ENCODE results near the gene CCT6A. TPM values are rescaled to one million over a fixed set of nuclear protein-coding genes. Genes with fewer than 3 reads are reported as not detected.
A peak's percentile ranks its signal among the peaks of the same experiment; 100 is the strongest.
"Not testable (repeated sequence)": the region's sequence is repeated elsewhere in the genome, so short reads cannot be mapped to it uniquely, and the experiment has no call there.

The CCT6A gene
- total and polyA plus RNA-seq, 8 donors, result 33.6 to 89.0 (median 53.2) TPM

DNA sequence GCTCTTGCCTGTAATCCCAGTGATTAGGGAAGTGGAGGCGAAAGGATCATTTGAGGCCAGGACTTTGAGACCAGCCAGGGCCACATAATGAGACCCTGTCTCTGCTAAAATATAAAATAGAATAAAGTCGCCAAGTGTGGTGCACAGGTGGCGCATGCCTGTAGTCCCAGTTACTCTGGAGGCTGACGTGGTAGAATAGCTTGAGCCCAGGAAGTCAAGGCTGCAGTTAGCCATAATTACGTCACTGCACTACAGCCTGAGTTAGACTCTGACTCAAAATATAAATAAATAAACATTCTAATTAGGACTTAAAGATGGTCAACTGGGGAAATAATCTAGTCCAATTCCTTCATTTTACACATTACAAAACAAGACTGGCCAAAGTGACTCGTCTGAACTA, 53.9 kb downstream of the CCT6A start:
- peak overlapping the region; percentile 83 to 93 (median 88) for H3K27ac ChIP-seq
- intact Hi-C loops (cut with DNase I), result no loop called here
- peak overlapping the region; percentile 72 to 91 (median 74) for H3K4me3 ChIP-seq
- peak; percentile 58 to 82 (median 72) for ATAC-seq
- DNase-seq, result peak in 4 of 6 donors; percentile 12 to 48 (median 39)
- no peaks in the 10 kb centered on the region for H3K27me3 ChIP-seq
- TF ChIP-seq, protein P1, sequence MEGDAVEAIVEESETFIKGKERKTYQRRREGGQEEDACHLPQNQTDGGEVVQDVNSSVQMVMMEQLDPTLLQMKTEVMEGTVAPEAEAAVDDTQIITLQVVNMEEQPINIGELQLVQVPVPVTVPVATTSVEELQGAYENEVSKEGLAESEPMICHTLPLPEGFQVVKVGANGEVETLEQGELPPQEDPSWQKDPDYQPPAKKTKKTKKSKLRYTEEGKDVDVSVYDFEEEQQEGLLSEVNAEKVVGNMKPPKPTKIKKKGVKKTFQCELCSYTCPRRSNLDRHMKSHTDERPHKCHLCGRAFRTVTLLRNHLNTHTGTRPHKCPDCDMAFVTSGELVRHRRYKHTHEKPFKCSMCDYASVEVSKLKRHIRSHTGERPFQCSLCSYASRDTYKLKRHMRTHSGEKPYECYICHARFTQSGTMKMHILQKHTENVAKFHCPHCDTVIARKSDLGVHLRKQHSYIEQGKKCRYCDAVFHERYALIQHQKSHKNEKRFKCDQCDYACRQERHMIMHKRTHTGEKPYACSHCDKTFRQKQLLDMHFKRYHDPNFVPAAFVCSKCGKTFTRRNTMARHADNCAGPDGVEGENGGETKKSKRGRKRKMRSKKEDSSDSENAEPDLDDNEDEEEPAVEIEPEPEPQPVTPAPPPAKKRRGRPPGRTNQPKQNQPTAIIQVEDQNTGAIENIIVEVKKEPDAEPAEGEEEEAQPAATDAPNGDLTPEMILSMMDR (IDR thresholded peaks at IDR 0.05), result no peak
- H3K9me3 ChIP-seq, result no peaks in the 10 kb centered on the region
- H3K36me3 ChIP-seq, result peaks cover 0 to 38% (median 8%) of the 10 kb centered on the region in 3 donors
- peaks cover 0 to 9% (median 0%) of the 10 kb centered on the region in 3 donors for H3K4me1 ChIP-seq
- 6 to 8% methylated on average over 6 of the region's 6 CpGs for WGBS, 2 donors
- FAIRE-seq, result no peak

DNA sequence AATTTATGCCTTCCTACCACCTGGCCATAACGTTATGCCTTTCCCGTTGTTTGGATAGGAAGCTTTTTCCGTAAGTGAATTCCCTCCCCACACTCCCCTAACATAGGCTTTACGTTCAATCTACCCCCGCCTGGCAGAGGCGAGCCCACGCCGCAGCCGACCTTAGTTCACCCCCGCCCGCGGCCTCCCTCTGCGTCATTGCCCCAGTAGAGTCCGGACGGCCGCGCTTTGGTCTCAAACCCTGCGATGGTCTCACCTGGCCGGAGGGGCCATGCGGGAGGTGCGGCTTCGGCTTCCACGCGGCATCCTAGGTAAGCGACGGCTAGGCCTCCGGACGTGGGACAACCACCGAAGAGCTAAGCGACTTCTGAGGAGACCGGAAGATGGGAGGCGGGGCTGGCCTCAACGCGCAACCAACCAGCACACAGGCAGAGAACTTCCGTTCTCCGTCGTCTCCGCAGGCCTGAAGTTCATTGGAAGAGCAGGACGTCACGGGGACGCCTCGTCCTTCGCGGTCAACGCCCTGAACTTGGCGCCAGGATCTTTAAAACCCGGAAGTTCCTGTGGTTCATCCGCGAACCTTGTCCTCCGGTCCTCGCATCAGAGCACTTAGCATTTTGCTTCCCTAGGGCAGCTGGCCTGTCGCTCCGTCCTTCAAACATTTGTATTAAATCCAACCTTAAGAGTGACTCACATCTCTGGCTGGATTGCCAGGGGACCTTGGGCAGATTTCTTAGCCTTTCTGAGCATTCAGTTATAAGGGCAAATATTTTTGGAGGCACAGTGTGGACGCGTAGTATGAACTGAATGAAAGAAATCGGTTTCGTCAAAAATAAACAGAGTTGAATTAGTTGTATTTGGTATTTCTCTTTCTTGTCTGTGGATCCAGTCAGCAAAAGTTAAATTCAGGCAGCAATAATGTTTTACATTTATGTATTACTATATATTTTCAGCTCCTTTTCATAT, 54.8 kb downstream of the CCT6A start, which contains the start of gene CHCHD2:
CHCHD2 (minus strand) TSS at position 369 of the 966 bp plus-strand sequence; CDS start at position 306, 63 bp downstream.
- DNase-seq (peak; percentile 88 to 98 (median 96)), ATAC-seq (peak; percentile 98 to 100 (median 99)), FAIRE-seq (peak; percentile 72)
- Histone ChIP-seq H3K27me3 (no peaks in the 10 kb centered on the region), H3K4me1 (peaks cover 0 to 9% (median 0%) of the 10 kb centered on the region in 3 donors), H3K9me3 (no peaks in the 10 kb centered on the region), H3K36me3 (peaks cover 0 to 29% (median 5%) of the 10 kb centered on the region in 3 donors), H3K27ac (peak within 1 kb of the TSS; percentile 83 to 93 (median 88)), H3K4me3 (peak within 1 kb of the TSS; percentile 72 to 91 (median 74))
- 1% methylated on average over 57 of the region's 57 CpGs for WGBS, 2 donors
- TF ChIP-seq, protein P1 (IDR thresholded peaks at IDR 0.05), result no peak
- intact Hi-C loops (cut with DNase I), result no loop called here

DNA sequence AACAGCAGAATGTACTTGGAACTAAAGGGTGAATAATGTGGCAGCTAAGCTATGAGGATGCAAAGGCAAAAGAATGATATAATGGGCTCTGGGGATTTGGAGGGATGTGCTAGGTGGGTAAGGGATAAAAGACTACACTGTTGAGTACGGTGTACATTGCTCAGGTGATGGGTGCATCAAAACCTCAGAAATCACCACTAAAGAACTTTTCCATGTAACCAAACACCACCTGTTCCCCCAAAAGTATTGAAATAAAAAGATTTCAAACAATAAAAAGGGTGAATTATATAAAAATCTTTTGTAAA, 56.3 kb downstream of the CCT6A start:
- intact Hi-C loops (cut with DNase I), result no loop called here
- Histone ChIP-seq H3K4me3 (no peak overlapping the region), H3K27me3 (no peaks in the 10 kb centered on the region), H3K9me3 (no peaks in the 10 kb centered on the region), H3K4me1 (peaks cover 0 to 9% (median 0%) of the 10 kb centered on the region in 3 donors), H3K27ac (no peak overlapping the region), H3K36me3 (peaks cover 0 to 14% (median 5%) of the 10 kb centered on the region in 3 donors)
- no peak for ATAC-seq
- no peak for DNase-seq
- 93 to 94% methylated on average over 1 of the region's 1 CpG for WGBS, 2 donors
- no peak for FAIRE-seq
- TF ChIP-seq, protein P1 (IDR thresholded peaks at IDR 0.05), result no peak

DNA sequence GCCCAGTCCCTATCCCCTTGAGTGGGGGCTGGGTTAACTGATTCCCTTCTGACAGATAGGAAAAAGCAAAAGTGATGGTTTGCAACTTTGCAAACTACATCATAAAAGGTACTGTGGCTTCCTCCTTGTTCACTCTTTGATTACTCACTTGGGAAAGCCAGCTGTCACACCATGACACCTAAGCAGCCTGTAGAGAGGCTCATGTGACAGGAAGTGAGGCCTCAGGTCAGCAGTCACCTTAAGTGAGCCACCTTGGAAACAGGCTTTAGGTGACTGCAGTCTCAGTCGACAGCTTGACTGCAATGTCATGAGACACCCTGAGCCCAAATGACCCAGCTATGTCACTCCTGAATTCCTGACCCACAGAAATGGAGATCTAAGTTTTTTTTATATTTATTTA, 59.0 kb downstream of the CCT6A start:
- Histone ChIP-seq H3K27ac (no peak overlapping the region), H3K4me3 (no peak overlapping the region), H3K27me3 (no peaks in the 10 kb centered on the region), H3K4me1 (no peaks in the 10 kb centered on the region), H3K36me3 (no peaks in the 10 kb centered on the region), H3K9me3 (no peaks in the 10 kb centered on the region)
- WGBS, 2 donors, result 63 to 73% methylated on average over 1 of the region's 1 CpG
- ATAC-seq (no peak), DNase-seq (no peak), FAIRE-seq (no peak)
- intact Hi-C loops (cut with DNase I), result no loop called here
- TF ChIP-seq, protein P1 (IDR thresholded peaks at IDR 0.05), result no peak

DNA sequence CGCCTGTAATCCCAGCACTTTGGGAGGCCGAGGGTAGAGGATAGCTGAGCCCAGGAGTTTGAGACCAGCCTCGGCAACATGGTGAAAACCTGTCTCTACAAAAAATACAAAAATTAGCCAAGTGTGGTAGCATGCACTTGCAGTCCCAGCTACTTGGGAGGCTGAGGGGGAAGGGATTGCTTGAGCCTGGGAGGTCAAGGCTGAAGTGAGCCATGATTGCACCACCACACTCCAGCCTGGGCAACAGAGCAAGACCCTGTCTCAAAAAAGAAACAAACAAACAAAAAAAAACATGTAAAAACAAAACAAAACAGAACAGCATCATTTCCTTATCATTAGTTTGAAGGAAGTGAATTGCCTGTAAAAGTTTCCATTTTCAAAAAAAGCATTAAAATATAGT, 60.7 kb downstream of the CCT6A start:
- H3K9me3 ChIP-seq; intact Hi-C loops (cut with DNase I); DNase-seq; H3K36me3 ChIP-seq; H3K27ac ChIP-seq; H3K4me1 ChIP-seq; H3K27me3 ChIP-seq; FAIRE-seq; ATAC-seq; H3K4me3 ChIP-seq: not testable (repeated sequence)
- WGBS, 2 donors, result 89 to 94% methylated on average over 3 of the region's 3 CpGs

Other genes with a start within 250 kb of the CCT6A start
- gene SEPTIN14, start 189.0 kb upstream of the CCT6A start, total RNA-seq, result not detected
- not detected for gene SEPTIN14, start 189.0 kb upstream of the CCT6A start, polyA plus RNA-seq
- 1 to 10 TPM; 1.5 to 2.9 (median 1.7) TPM for gene ZNF713, start 164.3 kb upstream of the CCT6A start, total RNA-seq
- gene ZNF713, start 164.3 kb upstream of the CCT6A start, polyA plus RNA-seq, result 1 to 10 TPM; 1.1 to 1.4 TPM
- 1 to 10 TPM; 5.4 to 8.6 (median 7.0) TPM for gene MRPS17, start 99.9 kb upstream of the CCT6A start, total RNA-seq
- 1 to 10 TPM; 6.6 to 8.4 TPM for gene MRPS17, start 99.9 kb upstream of the CCT6A start, polyA plus RNA-seq
- gene NIPSNAP2, start 87.2 kb upstream of the CCT6A start, total RNA-seq, result 10 to 100 TPM; 18.7 to 31.1 (median 25.8) TPM
- 10 to 100 TPM; 22.2 to 37.5 TPM for gene NIPSNAP2, start 87.2 kb upstream of the CCT6A start, polyA plus RNA-seq
- gene PSPH, start 321 bp upstream of the CCT6A start, total RNA-seq, result 1 to 10 TPM; 3.8 to 9.1 (median 7.2) TPM
- gene PSPH, start 321 bp upstream of the CCT6A start, polyA plus RNA-seq, result 1 to 10 TPM; 3.3 to 3.8 TPM
- gene SUMF2, start 12.5 kb downstream of the CCT6A start, total RNA-seq, result 100 to 1,000 TPM in 5 of 6 donors, 10 to 100 TPM in 1; 95.0 to 136 (median 108) TPM
- 100 to 1,000 TPM in 1 of 2 donors, 10 to 100 TPM in 1; 88.6 to 101 TPM for gene SUMF2, start 12.5 kb downstream of the CCT6A start, polyA plus RNA-seq
- gene PHKG1, start 41.2 kb downstream of the CCT6A start, total RNA-seq, result under 1 TPM; 0.16 to 0.78 (median 0.48) TPM
- 1 to 10 TPM; 1.4 to 1.6 TPM for gene PHKG1, start 41.2 kb downstream of the CCT6A start, polyA plus RNA-seq
- gene CHCHD2, start 54.7 kb downstream of the CCT6A start, total RNA-seq, result 100 to 1,000 TPM; 115 to 189 (median 149) TPM
- gene CHCHD2, start 54.7 kb downstream of the CCT6A start, polyA plus RNA-seq, result 100 to 1,000 TPM; 135 to 265 TPM
- 1 to 10 TPM in 2 of 6 donors, under 1 TPM in 3, not detected in 1; 0.37 to 1.2 (median 0.63) TPM for gene NUPR2, start 64.7 kb downstream of the CCT6A start, total RNA-seq
- gene NUPR2, start 64.7 kb downstream of the CCT6A start, polyA plus RNA-seq, result 10 to 100 TPM in 1 of 2 donors, 1 to 10 TPM in 1; 5.2 to 11.5 TPM